Aorta (tissue), 4 donors: ENCODE measurements around the gene MAGEF1. TPM values are rescaled to one million over a fixed set of nuclear protein-coding genes. Genes with fewer than 3 reads are reported as not detected.

Source experiments
- polyA plus RNA-seq, 2 donors: library from polyadenylated mRNA; stranded (reverse); fragments of 200-250 nt; gene quantifications; one replicate each; pipeline ENCODE4 v1.2.3, GENCODE V29; 2013
- total RNA-seq, 2 donors: library from RNA; stranded (reverse); fragmentation: NEBNext Ultra II Directional; extraction: Animal tissue kit (Norgen Biotek cat#: 25700); gene quantifications; one replicate each; pipeline ENCODE4 v1.2.1, GENCODE V29; 2021
- donor health status: healthy with polysubstance abuse.
- donor health status: Bipolar disorder and iron deficiency.
- donor health status: DM: no; HTN: no; CAD: no.
- donor health status: DM: yes; HTN: yes; CAD: no.

MAGEF1 gene
- total and polyA plus RNA-seq, 4 donors = 17.9 to 34.2 (median 23.2) TPM

Other genes starting within 250 kb of the MAGEF1 start
- 1 to 10 TPM; 2.8 to 9.0 TPM for gene EPHB3, start 150.3 kb downstream of the MAGEF1 start, total RNA-seq
- 1 to 10 TPM in 1 of 2 donors, under 1 TPM in 1; 0.50 to 3.9 TPM for gene EPHB3, start 150.3 kb downstream of the MAGEF1 start, polyA plus RNA-seq
- 100 to 1,000 TPM in 1 of 2 donors, 10 to 100 TPM in 1; 57.9 to 108 TPM for gene VPS8, start 100.1 kb upstream of the MAGEF1 start, total RNA-seq
- gene VPS8, start 100.1 kb upstream of the MAGEF1 start, polyA plus RNA-seq = 10 to 100 TPM in 1 of 2 donors, 1 to 10 TPM in 1; 6.8 to 18.1 TPM